GM23338 (cell line): ENCODE measurements around the gene OTOG.

ENCODE experiments used
- CTCF ChIP-seq, 2 experiments: fragments of 200-600 bp in 1 of 2; sonication (generic) in 1 of 2; conservative IDR thresholded peaks; 2 replicates each; pipeline versions ENCODE4 v1.5.1 to v1.6.1; 2016 to 2017; ENCODE audit warnings: antibody characterized with exemption in 2 of 2, low read depth in 2 of 2, mild to moderate bottlenecking in 2 of 2, moderate library complexity in 1 of 2
- ETS1 ChIP-seq: IDR thresholded peaks from 2 replicates; pipeline ENCODE4 v1.6.1; 2016; ENCODE audit warnings: antibody characterized with exemption
- EZH2 ChIP-seq: fragments of 200-600 bp; sonication (generic); IDR thresholded peaks from one replicate; pipeline ENCODE4 v1.8.0; 2017; ENCODE audit warnings: antibody characterized with exemption, mild to moderate bottlenecking, low read depth; ENCODE audit not compliant: unreplicated experiment
- JUNB ChIP-seq: IDR thresholded peaks from one replicate; pipeline ENCODE4 v1.6.1; 2016; ENCODE audit warnings: antibody characterized with exemption; ENCODE audit not compliant: unreplicated experiment
- POLR2AphosphoS5 ChIP-seq: IDR thresholded peaks from 2 replicates; pipeline ENCODE4 v1.6.1; 2016; ENCODE audit warnings: antibody characterized with exemption, low read depth
- REST ChIP-seq: IDR thresholded peaks from one replicate; pipeline ENCODE4 v1.6.1; 2018; ENCODE audit warnings: antibody characterized with exemption; ENCODE audit not compliant: unreplicated experiment
- ZNF114 ChIP-seq: fragments of 250-450 bp; sonication (Bioruptor Pico); IDR thresholded peaks from 2 replicates; pipeline ENCODE4 v1.5.0; 2020; ENCODE audit warnings: mild to moderate bottlenecking, moderate library complexity

GRCh38 chr11:17538731-17539130 is 8.3 kb upstream of the OTOG start:
- no peak for TF ChIP-seq POLR2AphosphoS5
- TF ChIP-seq CTCF (conservative IDR thresholded peaks at IDR 0.05; ENCODE audit: low read depth in 2 of 2) = no peak; a peak in 1 of 4 replicates
- TF ChIP-seq EZH2 = no peak
- no peak for TF ChIP-seq REST
- TF ChIP-seq ETS1 = no peak
- TF ChIP-seq JUNB = no peak
- no peak for TF ChIP-seq ZNF114 (CRISPR knock-in tag)
